B cell (primary cell): ENCODE results near the gene HIRA. TPM values are rescaled to one million over a fixed set of nuclear protein-coding genes. Genes with fewer than 3 reads are reported as not detected.

Experiments
- ATAC-seq: fragments of 200-7000 bp; cut with Tn5 transposase; one replicate; pipeline ENCODE4 v1.10.0; 2021; ENCODE audit warnings: low read depth, mild to moderate bottlenecking, moderate number of reproducible peaks, moderate library complexity
- CTCF ChIA-PET: fragments of 350-600 bp; sonication (Branson Sonifier 250); formaldehyde crosslinking; loops from one replicate; lab custom pipeline; 2021; ENCODE audit warnings: antibody characterized with exemption, inconsistent platforms; lab: Charles Lee
- POLR2A ChIA-PET: fragments of 350-600 bp; sonication (Branson Sonifier 250); formaldehyde crosslinking; loops from one replicate; lab custom pipeline; 2021; ENCODE audit warnings: antibody characterized with exemption; lab: Charles Lee
- DNase-seq: peaks from one replicate; pipeline ENCODE4 v3.0.0; 2013
- H2AFZ ChIP-seq: 2 replicates; pipeline ENCODE4 v1.6.1; 2012; ENCODE audit warnings: mild to moderate bottlenecking, low read depth, low read length; ENCODE audit not compliant: insufficient read depth, poor library complexity, severe bottlenecking
- H3K27ac ChIP-seq, 2 donors: 1 replicate in 1 of 2; 2 replicates in 1 of 2; pipeline ENCODE4 v1.5.1; 2012 to 2013; ENCODE audit warnings: low read length in 2 of 2, mild to moderate bottlenecking in 2 of 2, moderate library complexity in 1 of 2
- H3K27me3 ChIP-seq, 4 experiments: fragments of 200-600 bp in 1 of 4; sonication (generic) in 1 of 4; replicated peaks in 1 of 4; 1 replicate in 2 of 4; 2 replicates in 2 of 4; pipeline versions ENCODE4 v1.6.1 to v1.7.0; 2013 to 2016; ENCODE audit warnings: low read length in 3 of 4, mild to moderate bottlenecking in 2 of 4, mixed read lengths in 1 of 4, moderate library complexity in 1 of 4; ENCODE audit not compliant: insufficient read depth in 4 of 4, control insufficient read depth in 3 of 4; ENCODE audit errors: control extremely low read depth in 1 of 4
- H3K36me3 ChIP-seq, 2 experiments: replicated peaks in 1 of 2; 1 replicate in 1 of 2; 2 replicates in 1 of 2; pipeline versions ENCODE4 v1.6.1 to v1.7.1; 2013; ENCODE audit warnings: low read length in 1 of 2; ENCODE audit not compliant: insufficient read depth in 2 of 2, control insufficient read depth in 1 of 2; ENCODE audit errors: control extremely low read depth in 1 of 2, extremely low read depth in 1 of 2
- H3K4me1 ChIP-seq, 2 donors: fragments of 200-600 bp in 1 of 2; sonication (generic) in 1 of 2; 1 replicate in 1 of 2; 2 replicates in 1 of 2; pipeline versions ENCODE4 v1.5.1 to v1.6.1; 2013 to 2017; ENCODE audit warnings: low read length in 2 of 2; ENCODE audit not compliant: control insufficient read depth in 2 of 2, insufficient read depth in 2 of 2
- H3K4me2 ChIP-seq: replicated peaks from 2 replicates; pipeline ENCODE3; 2012; ENCODE audit warnings: mild to moderate bottlenecking, low read depth, low read length; ENCODE audit not compliant: poor library complexity, severe bottlenecking
- H3K4me3 ChIP-seq, 5 experiments: fragments of 200-600 bp in 1 of 5; sonication (generic) in 1 of 5; 1 replicate in 3 of 5; 2 replicates in 2 of 5; pipeline versions ENCODE4 v1.5.1 to v1.7.0; 2011 to 2016; ENCODE audit warnings: low read length in 4 of 5, mild to moderate bottlenecking in 4 of 5, low read depth in 2 of 5, control low read depth in 1 of 5, moderate library complexity in 1 of 5; ENCODE audit not compliant: insufficient read depth in 1 of 5; ENCODE audit errors: control extremely low read depth in 1 of 5, extremely low read depth in 1 of 5
- H3K79me2 ChIP-seq: fragments of 200-600 bp; sonication (generic); one replicate; pipeline ENCODE4 v1.6.0; 2016; ENCODE audit warnings: low read length; ENCODE audit not compliant: control insufficient read depth, insufficient read depth
- H3K9ac ChIP-seq: fragments of 200-600 bp; sonication (generic); 2 replicates; pipeline ENCODE4 v1.6.1; 2017; ENCODE audit warnings: mild to moderate bottlenecking, low read length, moderate library complexity
- H3K9me3 ChIP-seq, 3 donors: one replicate each; pipeline versions ENCODE4 v1.6.1 to v1.7.1; 2013; ENCODE audit warnings: low read length in 2 of 3; ENCODE audit not compliant: control insufficient read depth in 2 of 3, insufficient read depth in 1 of 3; ENCODE audit errors: control extremely low read depth in 1 of 3
- H4K20me1 ChIP-seq: 2 replicates; pipeline ENCODE4 v1.6.0; 2012; ENCODE audit warnings: mild to moderate bottlenecking, low read length; ENCODE audit not compliant: insufficient read depth, control insufficient read depth, poor library complexity, severe bottlenecking
- H3K27ac Mint-ChIP-seq: one replicate; pipeline ENCODE4 v1.8.0; 2021; ENCODE audit warnings: mixed read lengths
- H3K27me3 Mint-ChIP-seq: one replicate; pipeline ENCODE4 v1.8.0; 2021; ENCODE audit warnings: mixed read lengths
- H3K4me1 Mint-ChIP-seq: one replicate; pipeline ENCODE4 v1.8.0; 2021; ENCODE audit warnings: mixed read lengths
- H3K4me3 Mint-ChIP-seq: one replicate; pipeline ENCODE4 v1.8.0; 2021; ENCODE audit warnings: mixed read lengths
- H3K9me3 Mint-ChIP-seq: one replicate; pipeline ENCODE4 v1.8.0; 2022; ENCODE audit warnings: mixed read lengths; ENCODE audit not compliant: insufficient read depth
- CTCF ChIP-seq: fragments of 200-600 bp; IDR thresholded peaks from one replicate; pipeline ENCODE4 v1.8.0; 2022; ENCODE audit warnings: antibody characterized with exemption, mild to moderate bottlenecking
- EZH2 ChIP-seq: IDR thresholded peaks from 2 replicates; pipeline ENCODE4 v1.6.1; 2012; ENCODE audit warnings: borderline replicate concordance, low read depth, mild to moderate bottlenecking, moderate library complexity, low read length; ENCODE audit not compliant: insufficient read depth, poor library complexity, severe bottlenecking
- WGBS: methylation state at CpG from one replicate; pipeline ENCODE4 v1.1.5; 2013; ENCODE audit warnings: missing lambda C conversion rate; ENCODE audit not compliant: insufficient coverage; 5-methylcytosine and 5-hydroxymethylcytosine counted together
- intact Hi-C: fragments of 100-400 bp; cut with micrococcal nuclease; formaldehyde crosslinking; loops from one replicate; pipeline ENCODE4 v1.10.0; 2022
- polyA plus RNA-seq: library from polyadenylated mRNA; depleted of rRNA; stranded (reverse); fragments of >200 nt; gene quantifications from 2 replicates; pipeline ENCODE4 v1.2.3, GENCODE V29; 2012
- total RNA-seq, 2 donors: library from RNA; stranded (reverse); fragments of 120-200 nt in 1 of 2; gene quantifications; 1 replicate in 1 of 2; 2 replicates in 1 of 2; pipeline versions ENCODE4 v1.2.3 to v1.2.4, GENCODE V29; 2013 to 2022

Gene HIRA
- total and polyA plus RNA-seq, 2 donors (not counting 1 experiment from before 2014, with no cell fraction given): 28.3 to 34.5 TPM

- Histone ChIP-seq H2AFZ (no peak overlapping the region), H3K4me3 (no peak overlapping the region), H3K9ac (no peak overlapping the region), H3K27ac (no peak overlapping the region), H4K20me1 (peaks cover 28% of the 10 kb centered on the region), H3K79me2 (peaks cover 14% of the 10 kb centered on the region), H3K4me1 (peaks cover 6 to 8% of the 10 kb centered on the region in 2 donors), H3K36me3 (peaks cover 0 to 61% of the 10 kb centered on the region in 2 experiments), H3K9me3 (no peaks in the 10 kb centered on the region), H3K27me3 (no peaks in the 10 kb centered on the region), H3K4me2 (no peak overlapping the region)
- CTCF ChIA-PET: no interaction called here
- Mint-ChIP-seq H3K27me3 (no peaks in the 10 kb centered on the region), H3K27ac (no peak overlapping the region), H3K4me3 (no peak overlapping the region), H3K9me3 (no peaks in the 10 kb centered on the region), H3K4me1 (peaks cover 27% of the 10 kb centered on the region)
- intact Hi-C loops: no loop called here
- DNase-seq (no peak), ATAC-seq (no peak)
- WGBS: 94% methylated on average over 13 of the region's 16 CpGs
- TF ChIP-seq EZH2: no peak
- TF ChIP-seq CTCF: no peak
- POLR2A ChIA-PET: no interaction called here
Observed at GRCh38 chr22:19407649-19408606, 23.6 kb downstream of the HIRA start.

GRCh38 chr22:19406846-19407245 is 24.7 kb downstream of the HIRA start:
- intact Hi-C loops: no loop called here

More at GRCh38 chr22:19406846-19407245, 24.7 kb downstream of the HIRA start:
- Histone ChIP-seq H3K4me1 (peaks cover 6 to 8% of the 10 kb centered on the region in 2 donors), H2AFZ (no peak overlapping the region), H3K27ac (no peak overlapping the region), H3K4me3 (no peak overlapping the region), H3K9ac (no peak overlapping the region), H3K9me3 (no peaks in the 10 kb centered on the region), H3K79me2 (peaks cover 3% of the 10 kb centered on the region), H3K4me2 (no peak overlapping the region), H3K27me3 (no peaks in the 10 kb centered on the region), H3K36me3 (peaks cover 0 to 63% of the 10 kb centered on the region in 2 experiments), H4K20me1 (peaks cover 17% of the 10 kb centered on the region)
- ChIA-PET POLR2A (no interaction called here), CTCF (interaction anchor here (0.7 to 1.1 kb wide), 2 partner anchors 16 to 22 kb away, joined by 3 read pairs; no protein-coding TSS in a partner anchor)
- no peak overlapping the region for H3K27ac Mint-ChIP-seq
- H3K27me3 Mint-ChIP-seq: no peaks in the 10 kb centered on the region
- WGBS: no CpG with 5 or more reads among the region's 4 CpGs
- H3K9me3 Mint-ChIP-seq: no peaks in the 10 kb centered on the region
- H3K4me1 Mint-ChIP-seq: peaks cover 18% of the 10 kb centered on the region
- DNase-seq: no peak
- no peak for TF ChIP-seq EZH2
- no peak for TF ChIP-seq CTCF
- ATAC-seq: no peak
- H3K4me3 Mint-ChIP-seq: no peak overlapping the region
